MCF 10A (cell line): ENCODE measurements around the gene AIDA. TPM values are rescaled to one million over a fixed set of nuclear protein-coding genes. Genes with fewer than 3 reads are reported as not detected.

ENCODE experiments used
- BruUV-seq: library from RNA; stranded (reverse); fragments of 400-500 nt; replicated peaks from 2 replicates; lab custom pipeline; 2021; lab: Mats Ljungman, UMichigan
- CTCF ChIA-PET: fragments of 300-600 bp; sonication (Branson Sonifier 250); formaldehyde crosslinking; extraction: SDS; loops from one replicate; lab custom pipeline; 2021; ENCODE audit warnings: antibody characterized with exemption, inconsistent platforms; lab: Yijun Ruan, JAX
- POLR2A ChIA-PET: fragments of 300-600, 350-650 bp; sonication (Branson Sonifier 250); formaldehyde crosslinking; extraction: SDS; loops from one replicate; lab custom pipeline; 2020; ENCODE audit warnings: antibody characterized with exemption, inconsistent platforms; lab: Yijun Ruan, JAX
- DNase-seq: peaks from one replicate; pipeline ENCODE4 v3.0.0-alpha.2; 2018; ENCODE audit not compliant: unreplicated experiment
- H3K27ac Mint-ChIP-seq: one replicate; pipeline ENCODE4 v1.8.0; 2022; ENCODE audit warnings: mild to moderate bottlenecking, low read depth, mixed read lengths; ENCODE audit not compliant: unreplicated experiment
- H3K27me3 Mint-ChIP-seq: one replicate; pipeline ENCODE4 v1.8.0; 2022; ENCODE audit warnings: mixed read lengths; ENCODE audit not compliant: insufficient read depth, unreplicated experiment
- H3K36me3 Mint-ChIP-seq: one replicate; pipeline ENCODE4 v1.8.0; 2022; ENCODE audit warnings: mild to moderate bottlenecking, moderate library complexity, mixed read lengths; ENCODE audit not compliant: insufficient read depth, unreplicated experiment
- H3K4me1 Mint-ChIP-seq: one replicate; pipeline ENCODE4 v1.8.0; 2022; ENCODE audit warnings: mixed read lengths; ENCODE audit not compliant: insufficient read depth, unreplicated experiment
- H3K4me3 Mint-ChIP-seq: one replicate; pipeline ENCODE4 v1.8.0; 2022; ENCODE audit warnings: mild to moderate bottlenecking, moderate library complexity, mixed read lengths; ENCODE audit not compliant: unreplicated experiment
- H3K9me3 Mint-ChIP-seq: one replicate; pipeline ENCODE4 v1.8.0; 2022; ENCODE audit warnings: mixed read lengths; ENCODE audit not compliant: unreplicated experiment
- CTCF ChIP-seq: fragments of 200-600 bp; IDR thresholded peaks from one replicate; pipeline ENCODE4 v1.8.0; 2022; ENCODE audit warnings: antibody characterized with exemption, mild to moderate bottlenecking; ENCODE audit not compliant: unreplicated experiment
- intact Hi-C: fragments of 100-400 bp; cut with micrococcal nuclease; formaldehyde crosslinking; loops from 2 replicates; pipeline ENCODE4 v1.14.1; 2022
- total RNA-seq: library from RNA; stranded (reverse); gene quantifications from 2 replicates; pipeline ENCODE4 v1.2.3, GENCODE V29; 2022

Gene AIDA
- total RNA-seq, 1 experiment from 2014 or later: 133 TPM

GRCh38 chr1:222631611-222632208 is 80.6 kb downstream of the AIDA start:
- no peaks in the 10 kb centered on the region for H3K27me3 Mint-ChIP-seq
- DNase-seq: no peak
- H3K4me1 Mint-ChIP-seq: peaks cover 16% of the 10 kb centered on the region
- no peak for TF ChIP-seq CTCF
- peaks cover 92% of the 10 kb centered on the region for H3K36me3 Mint-ChIP-seq
- peak overlapping the region; percentile 24 for H3K27ac Mint-ChIP-seq
- H3K9me3 Mint-ChIP-seq: no peaks in the 10 kb centered on the region
- no peak overlapping the region for H3K4me3 Mint-ChIP-seq
- ChIA-PET POLR2A (interaction anchor here (0.7 to 1.0 kb wide), 2 partner anchors 13 to 166 kb away, joined by 3 to 6 read pairs; no protein-coding TSS in a partner anchor), CTCF (interaction anchor here (0.6 to 6.2 kb wide), 6 partner anchors 10 to 419 kb away, joined by 3 to 201 read pairs (median 4); no protein-coding TSS in a partner anchor)
- BruUV-seq: no TSS peak
- intact Hi-C loops: loop anchor here (5.0 kb wide), 1 partner anchor 89 kb away; no protein-coding TSS in a partner anchor

- H3K4me1 Mint-ChIP-seq: peaks cover 16% of the 10 kb centered on the region
- H3K27ac Mint-ChIP-seq: peak overlapping the region; percentile 18
- no peak overlapping the region for H3K4me3 Mint-ChIP-seq
- no peaks in the 10 kb centered on the region for H3K27me3 Mint-ChIP-seq
- DNase-seq: no peak
- peaks cover 92% of the 10 kb centered on the region for H3K36me3 Mint-ChIP-seq
- intact Hi-C loops: loop anchor here (5.0 kb wide), 1 partner anchor 88 kb away; no protein-coding TSS in a partner anchor
- BruUV-seq: no TSS peak
- no peaks in the 10 kb centered on the region for H3K9me3 Mint-ChIP-seq
- CTCF ChIA-PET: no interaction called here
- TF ChIP-seq CTCF: no peak
- POLR2A ChIA-PET: no interaction called here
These were observed 82.3 kb downstream of the AIDA start for GRCh38 chr1:222629921-222630535.

- no peak overlapping the region for H3K4me3 Mint-ChIP-seq
- POLR2A ChIA-PET: interaction anchor here (0.6 to 1.8 kb wide), 4 partner anchors 7 to 37 kb away, joined by 3 to 6 read pairs (median 6); partner anchors contain the start of gene TAF1A
- no peak for TF ChIP-seq CTCF
- no peaks in the 10 kb centered on the region for H3K27me3 Mint-ChIP-seq
- peaks cover 10% of the 10 kb centered on the region for H3K4me1 Mint-ChIP-seq
- intact Hi-C loops: no loop called here
- H3K27ac Mint-ChIP-seq: peak overlapping the region; percentile 46
- CTCF ChIA-PET: interaction anchor here (0.6 to 8.3 kb wide), 9 partner anchors 8 to 491 kb away, joined by 3 to 59 read pairs (median 4); no protein-coding TSS in a partner anchor
- no peaks in the 10 kb centered on the region for H3K9me3 Mint-ChIP-seq
- DNase-seq: peak; percentile 68
- H3K36me3 Mint-ChIP-seq: peaks cover 89% of the 10 kb centered on the region
- no TSS peak for BruUV-seq
These were observed 85.1 kb downstream of the AIDA start for GRCh38 chr1:222627232-222627631.

GRCh38 chr1:222624214-222624613 is 88.1 kb downstream of the AIDA start:
- no peak overlapping the region for H3K4me3 Mint-ChIP-seq

More at GRCh38 chr1:222624214-222624613, 88.1 kb downstream of the AIDA start:
- no TSS peak for BruUV-seq
- no peak overlapping the region for H3K27ac Mint-ChIP-seq
- TF ChIP-seq CTCF: no peak
- no peaks in the 10 kb centered on the region for H3K9me3 Mint-ChIP-seq
- ChIA-PET CTCF (interaction anchor here (0.6 to 8.3 kb wide), 6 partner anchors 10 to 159 kb away, joined by 3 to 81 read pairs (median 4); no protein-coding TSS in a partner anchor), POLR2A (interaction anchor here (1.1 to 1.4 kb wide), 2 partner anchors 10 to 19 kb away, joined by 3 to 5 read pairs; no protein-coding TSS in a partner anchor)
- intact Hi-C loops: no loop called here
- H3K36me3 Mint-ChIP-seq: peaks cover 79% of the 10 kb centered on the region
- no peak for DNase-seq
- no peaks in the 10 kb centered on the region for H3K27me3 Mint-ChIP-seq
- H3K4me1 Mint-ChIP-seq: peaks cover 27% of the 10 kb centered on the region
